ENCODE measurements around the gene CASQ1.

CASQ1 gene

GRCh38 chr1:160167580-160167979 is 22.8 kb upstream of the CASQ1 start:
- Histone ChIP-seq H3K27ac (no peak overlapping the region), H3K4me3 (no peak overlapping the region)

GRCh38 chr1:160168016-160168415 is 22.4 kb upstream of the CASQ1 start:
- no peak overlapping the region for H3K4me3 ChIP-seq
- H3K27ac ChIP-seq, result no peak overlapping the region

GRCh38 chr1:160168609-160169369 is 21.6 kb upstream of the CASQ1 start:
- Histone ChIP-seq H3K27ac (peak overlapping the region in 2 of 21 experiments; percentile 29), H3K4me3 (no peak overlapping the region)

GRCh38 chr1:160169553-160170399 is 20.6 kb upstream of the CASQ1 start:
- Histone ChIP-seq H3K4me3 (no peak overlapping the region), H3K27ac (peak overlapping the region in 1 of 21 experiments; percentile 29)

GRCh38 chr1:160171354-160171753 is 19.0 kb upstream of the CASQ1 start:
- H3K4me3 ChIP-seq, result no peak overlapping the region
- H3K27ac ChIP-seq, result no peak overlapping the region

- no peak overlapping the region for H3K4me3 ChIP-seq
- no peak overlapping the region for H3K27ac ChIP-seq
Measured at GRCh38 chr1:160171980-160172379, 18.4 kb upstream of the CASQ1 start.

- Histone ChIP-seq H3K27ac (peak overlapping the region in 2 of 21 experiments; percentile 14 to 17), H3K4me3 (no peak overlapping the region)
Measured at GRCh38 chr1:160177231-160177630, 13.1 kb upstream of the CASQ1 start.

- Histone ChIP-seq H3K4me3 (no peak overlapping the region), H3K27ac (peak overlapping the region in 2 of 21 experiments; percentile 14 to 17)
Measured at GRCh38 chr1:160177667-160178066, 12.7 kb upstream of the CASQ1 start.

- Histone ChIP-seq H3K27ac (no peak overlapping the region), H3K4me3 (no peak overlapping the region)
Measured at GRCh38 chr1:160178731-160179130, 11.6 kb upstream of the CASQ1 start.

- no peak overlapping the region for H3K27ac ChIP-seq
- no peak overlapping the region for H3K4me3 ChIP-seq
Measured at GRCh38 chr1:160179336-160179735, 11.0 kb upstream of the CASQ1 start.

- H3K27ac ChIP-seq, result no peak overlapping the region
- no peak overlapping the region for H3K4me3 ChIP-seq
Measured at GRCh38 chr1:160186246-160186645, 4.1 kb upstream of the CASQ1 start.

GRCh38 chr1:160186729-160187128 is 3.6 kb upstream of the CASQ1 start:
- no peak overlapping the region for H3K27ac ChIP-seq

GRCh38 chr1:160187407-160187806 is 3.0 kb upstream of the CASQ1 start:
- no peak overlapping the region for H3K4me3 ChIP-seq

More at GRCh38 chr1:160186729-160187128, 3.6 kb upstream of the CASQ1 start:
- H3K4me3 ChIP-seq, result no peak overlapping the region

GRCh38 chr1:160188341-160188740 is 2.0 kb upstream of the CASQ1 start:
- Histone ChIP-seq H3K27ac (no peak overlapping the region), H3K4me3 (no peak overlapping the region)

More at GRCh38 chr1:160187407-160187806, 3.0 kb upstream of the CASQ1 start:
- H3K27ac ChIP-seq, result no peak overlapping the region

- Histone ChIP-seq H3K27ac (no peak overlapping the region), H3K4me3 (no peak overlapping the region)
Measured at GRCh38 chr1:160191756-160192155, 1.4 kb downstream of the CASQ1 start.

GRCh38 chr1:160192234-160192633 is 1.9 kb downstream of the CASQ1 start:
- no peak overlapping the region for H3K4me3 ChIP-seq
- H3K27ac ChIP-seq, result no peak overlapping the region

GRCh38 chr1:160193091-160193819 is 2.9 kb downstream of the CASQ1 start:
- H3K27ac ChIP-seq, result no peak overlapping the region
- H3K4me3 ChIP-seq, result no peak overlapping the region

GRCh38 chr1:160193832-160194736 is 3.7 kb downstream of the CASQ1 start:
- Histone ChIP-seq H3K27ac (no peak overlapping the region), H3K4me3 (no peak overlapping the region)

GRCh38 chr1:160194737-160195059 is 4.3 kb downstream of the CASQ1 start:
- Histone ChIP-seq H3K4me3 (no peak overlapping the region), H3K27ac (no peak overlapping the region)

All from skin epidermis (tissue), 12 donors.